GM12891 (cell line): ENCODE results near the gene UMAD1.

Experiments used
- PAX5 ChIP-seq: IDR thresholded peaks from 2 replicates; pipeline ENCODE4 v1.6.1; 2011; ENCODE audit warnings: low read length, moderate library complexity, mild to moderate bottlenecking; ENCODE audit not compliant: insufficient read depth, severe bottlenecking
- POLR2A ChIP-seq: IDR thresholded peaks from 2 replicates; pipeline ENCODE4 v1.6.1; 2011; ENCODE audit warnings: low read depth, low read length, control low read depth
- POLR2AphosphoS5 ChIP-seq: IDR thresholded peaks from 2 replicates; pipeline ENCODE4 v1.6.1; 2011; ENCODE audit warnings: low read depth, low read length, control low read depth
- POU2F2 ChIP-seq: IDR thresholded peaks from 2 replicates; pipeline ENCODE4 v1.6.1; 2011; ENCODE audit warnings: low read depth, mild to moderate bottlenecking, control low read depth, low read length, moderate library complexity
- SPI1 ChIP-seq: IDR thresholded peaks from 2 replicates; pipeline ENCODE4 v1.6.1; 2011; ENCODE audit warnings: low read depth, low read length, control low read depth
- TAF1 ChIP-seq: IDR thresholded peaks from 2 replicates; pipeline ENCODE4 v1.6.1; 2011; ENCODE audit warnings: low read depth, low read length, control low read depth

- no peak for TF ChIP-seq POLR2A
- TF ChIP-seq SPI1: no peak
- no peak for TF ChIP-seq PAX5
- TF ChIP-seq POLR2AphosphoS5: no peak
- TF ChIP-seq TAF1: no peak
- no peak for TF ChIP-seq POU2F2
Measured at GRCh38 chr7:7850150-7850549, 209.6 kb downstream of the UMAD1 start.
